Measurements from ENCODE around the gene BCL2L13.
"Not testable (repeated sequence)": the region's sequence is repeated elsewhere in the genome, so short reads cannot be mapped to it uniquely, and the experiment has no call there.

BCL2L13 gene

DNA sequence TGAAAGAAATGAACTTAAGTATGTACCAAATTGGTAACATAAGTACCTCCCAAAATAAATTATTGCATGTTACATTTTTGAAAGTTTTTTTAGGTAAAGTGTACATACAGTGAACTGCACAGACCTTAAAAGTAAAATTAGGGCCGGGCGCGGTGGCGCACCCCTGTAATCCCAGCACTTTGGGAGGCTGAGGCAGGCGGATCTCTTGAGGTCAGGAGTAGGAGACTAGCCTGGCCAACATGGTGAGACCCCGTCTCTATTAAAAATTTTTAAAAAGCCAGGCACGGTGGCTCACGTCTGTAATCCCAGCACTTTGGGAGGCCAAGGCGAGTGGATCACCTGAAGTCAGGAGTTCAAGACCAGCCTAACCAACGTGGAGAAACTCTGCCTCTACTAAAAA, 1.7 kb upstream of the BCL2L13 start:
- not testable (repeated sequence) for DNase-seq (ENCODE audit: low read depth in 2 of 2)

DNA sequence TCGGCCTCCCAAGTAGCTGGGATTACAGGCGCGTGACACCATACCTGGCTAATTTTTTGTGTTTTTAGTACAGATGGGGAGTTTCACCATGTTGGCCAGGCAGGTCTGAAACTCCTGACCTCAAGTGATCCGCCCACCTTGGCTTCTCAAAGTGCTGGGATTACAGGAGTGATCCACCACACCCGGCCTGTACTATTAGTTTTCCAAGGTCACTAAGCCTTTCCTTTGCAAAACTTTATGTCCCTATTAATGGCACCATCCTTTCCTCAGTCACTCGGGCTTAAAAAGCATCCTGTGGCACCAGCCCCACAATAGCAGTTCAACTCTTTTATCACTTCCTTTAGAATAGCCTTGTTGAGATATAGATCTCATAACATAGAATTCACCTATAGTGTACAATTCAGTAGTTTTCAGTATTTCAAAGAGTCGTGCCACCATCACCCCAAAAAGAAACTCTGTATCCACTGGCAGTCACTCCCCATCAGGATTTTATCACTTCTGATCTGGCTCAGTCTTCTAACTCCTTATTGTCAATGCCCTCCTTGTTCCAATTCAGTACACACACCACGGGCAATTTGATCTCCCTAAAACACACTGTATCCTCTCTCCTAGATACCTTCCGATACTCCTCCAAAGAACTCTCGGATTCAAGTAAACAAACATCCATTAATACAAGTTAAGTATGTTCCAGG, 921 bp upstream of the BCL2L13 start:
- no peak for DNase-seq (ENCODE audit: low read depth in 2 of 2)

DNA sequence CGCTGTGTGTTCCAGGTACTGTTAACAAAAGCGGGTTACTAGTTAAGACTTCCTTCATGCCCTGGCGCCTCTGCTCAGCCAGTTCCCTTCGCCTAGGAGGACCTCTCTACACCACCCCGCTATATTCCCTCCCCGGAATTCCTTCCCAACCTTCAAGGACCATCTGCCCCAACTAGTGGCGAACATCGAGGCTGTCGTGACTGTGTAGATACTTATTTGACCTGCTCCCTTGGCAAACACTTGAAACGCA, 450 bp upstream of the BCL2L13 start:
- no peak for DNase-seq (ENCODE audit: low read depth in 2 of 2)

DNA sequence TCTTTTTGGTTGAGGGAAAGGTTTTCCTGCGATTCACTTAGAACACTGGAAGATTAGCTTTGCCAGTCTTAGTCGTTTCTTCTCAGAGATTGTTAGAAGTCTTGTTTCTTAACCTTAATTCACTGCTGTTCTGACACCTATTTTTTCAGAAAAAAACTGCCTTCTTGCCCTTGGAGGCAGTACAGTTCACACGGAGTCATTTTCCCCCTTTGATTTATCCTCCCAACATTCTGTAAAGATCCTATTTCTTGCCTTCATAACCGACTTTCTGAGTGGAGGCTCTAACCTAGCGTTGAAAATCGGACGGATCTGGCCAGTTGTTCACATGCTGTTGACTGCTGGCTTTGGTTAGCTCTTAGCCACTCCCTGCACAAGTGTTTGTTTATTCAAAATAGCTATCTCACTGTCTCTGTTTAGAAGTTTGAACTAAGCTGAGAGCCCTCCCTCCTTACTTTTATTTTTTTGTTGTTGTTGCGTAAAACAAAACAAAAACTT, 737 bp downstream of the BCL2L13 start:
- no peak for DNase-seq (ENCODE audit: low read depth in 2 of 2)

DNA sequence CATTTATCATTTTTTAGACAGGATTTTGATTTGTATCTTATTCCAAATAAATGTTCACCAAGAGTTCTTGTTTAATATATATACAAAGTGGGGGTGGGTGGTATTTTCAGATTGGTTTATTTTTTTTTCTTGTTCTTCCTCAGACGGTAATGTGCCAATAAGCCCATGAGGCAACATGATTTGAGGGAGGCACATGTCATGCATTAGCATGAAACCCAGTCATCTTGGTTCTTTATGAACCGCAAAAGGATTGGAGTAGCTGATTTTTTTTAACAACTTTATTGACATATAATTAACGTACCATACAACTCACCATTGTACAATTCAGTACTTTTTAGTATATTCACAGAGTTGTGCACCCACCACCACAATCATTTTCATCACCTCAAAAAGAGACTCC, 2.7 kb downstream of the BCL2L13 start:
- DNase-seq (ENCODE audit: low read depth in 2 of 2): no peak

DNA sequence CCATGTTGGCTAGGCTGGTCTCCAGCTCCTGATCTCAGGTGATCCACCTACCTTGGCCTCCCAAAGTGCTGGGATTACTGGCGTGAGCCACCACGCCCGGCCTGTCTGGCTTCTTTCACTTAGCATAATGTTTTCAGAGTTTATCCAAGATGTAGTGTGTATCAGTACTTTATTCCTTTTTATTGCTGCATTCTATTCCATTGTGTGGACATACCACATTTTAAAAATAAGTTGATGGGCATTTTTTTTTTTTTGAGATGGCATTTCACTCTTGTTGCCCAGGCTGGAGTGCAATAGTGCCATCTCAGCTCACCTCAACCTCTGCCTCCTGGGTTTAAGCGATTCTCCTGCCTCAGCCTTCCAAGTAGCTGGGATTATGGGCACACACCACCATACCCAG, 3.8 kb downstream of the BCL2L13 start:
- not testable (repeated sequence) for DNase-seq (ENCODE audit: low read depth in 2 of 2)

DNA sequence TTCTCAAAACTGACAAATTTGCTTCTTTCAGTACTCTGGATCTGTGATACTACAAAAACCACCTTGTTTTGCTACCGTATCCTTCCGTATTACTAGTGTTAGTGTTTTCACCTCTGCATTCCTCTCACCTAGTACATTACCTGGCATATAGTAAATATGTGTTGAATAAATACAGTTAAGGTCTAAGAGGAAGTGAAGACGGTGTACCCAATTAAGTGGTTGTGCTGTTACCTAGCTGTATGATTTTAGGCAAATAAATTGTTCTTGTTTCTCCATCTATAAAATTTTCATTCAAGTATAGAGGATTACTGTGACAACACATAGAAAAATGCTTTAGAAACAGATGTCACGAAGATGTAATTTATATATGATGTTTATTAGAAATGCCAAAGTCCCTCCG, 8.9 kb downstream of the BCL2L13 start:
- DNase-seq (ENCODE audit: low read depth in 2 of 2): no peak

DNA sequence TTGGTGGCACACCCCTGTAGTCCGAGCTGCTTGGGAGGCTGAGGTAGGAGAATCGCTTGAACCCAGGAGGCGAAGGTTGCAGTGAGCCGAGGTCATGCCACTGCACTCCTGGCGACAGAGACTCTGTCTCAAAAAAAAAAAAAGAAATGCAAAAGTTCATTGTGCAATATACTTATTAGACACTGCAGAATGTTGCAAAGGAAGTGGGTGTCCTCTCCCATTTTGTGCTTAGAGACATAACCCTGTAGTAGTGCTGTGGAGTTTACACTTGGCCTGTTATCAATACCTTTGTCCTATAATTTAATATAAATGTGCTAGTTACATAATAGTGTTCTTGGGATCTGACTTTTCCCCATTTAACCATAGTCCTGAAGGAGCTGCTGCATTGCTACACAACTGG, 9.4 kb downstream of the BCL2L13 start:
- DNase-seq (ENCODE audit: low read depth in 2 of 2): no peak

DNA sequence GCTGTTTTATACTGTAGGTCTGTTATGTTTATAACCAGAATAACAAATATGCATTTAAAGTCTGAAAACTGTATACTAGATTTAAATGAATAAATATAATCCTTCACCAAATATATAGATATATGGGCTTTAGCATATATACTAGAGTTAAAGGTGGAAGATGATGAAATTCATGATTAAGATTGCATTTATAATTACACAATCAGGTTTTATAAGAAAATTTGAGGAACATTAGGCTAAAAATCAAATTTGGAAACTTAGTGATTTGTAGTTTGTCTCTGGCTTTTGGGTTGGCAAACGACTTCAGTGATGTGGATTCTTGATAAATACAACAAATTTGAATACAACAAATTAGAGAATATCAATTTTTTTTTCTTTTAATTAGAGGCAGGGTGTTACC, 10.0 kb downstream of the BCL2L13 start:
- no peak for DNase-seq (ENCODE audit: low read depth in 2 of 2)

DNA sequence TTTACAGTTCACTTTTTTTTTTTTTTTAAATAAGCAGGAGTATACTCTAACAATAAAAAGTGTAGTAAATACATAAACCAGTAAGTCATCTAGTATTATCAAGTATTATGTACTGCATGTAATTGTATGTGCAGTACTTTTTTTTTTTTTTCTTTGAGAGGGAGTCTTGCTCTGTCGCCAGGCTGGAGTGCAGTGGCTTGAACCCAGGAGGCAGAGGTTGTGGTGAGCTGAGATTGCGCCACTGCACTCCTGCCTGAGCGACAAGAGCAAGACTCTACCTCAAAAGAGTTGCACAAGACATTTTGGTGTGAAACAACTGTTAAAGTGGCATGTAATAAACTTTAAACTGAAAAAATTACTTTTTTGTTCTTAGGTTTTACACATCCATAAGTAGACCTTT, 16.7 kb downstream of the BCL2L13 start:
- no peak for DNase-seq (ENCODE audit: low read depth in 2 of 2)

DNA sequence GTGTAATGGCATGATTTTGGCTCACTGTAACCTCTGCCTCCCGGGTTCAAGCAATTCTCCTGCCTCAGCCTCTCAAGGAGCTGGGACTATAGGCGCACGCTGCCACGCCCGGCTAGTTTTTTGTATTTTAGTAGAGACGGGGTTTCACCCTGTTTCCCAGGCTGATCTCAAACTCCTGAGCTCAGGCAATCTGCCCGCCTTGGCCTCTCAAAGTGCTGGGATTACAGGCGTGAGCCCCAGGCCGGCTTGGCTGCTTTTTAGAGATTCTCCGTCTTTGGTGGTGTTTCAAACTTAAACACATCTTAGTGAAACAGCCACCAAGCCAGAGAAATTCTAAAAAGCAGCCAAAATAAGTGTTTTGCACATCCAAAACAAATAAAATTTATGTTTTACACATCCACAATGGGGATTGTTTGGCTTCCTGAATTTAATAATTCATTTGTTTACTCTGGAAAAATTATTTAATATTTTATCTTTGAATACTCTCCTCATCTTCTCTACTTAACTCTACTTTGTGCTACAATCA, 18.4 kb downstream of the BCL2L13 start:
- DNase-seq (ENCODE audit: low read depth in 2 of 2): no peak

DNA sequence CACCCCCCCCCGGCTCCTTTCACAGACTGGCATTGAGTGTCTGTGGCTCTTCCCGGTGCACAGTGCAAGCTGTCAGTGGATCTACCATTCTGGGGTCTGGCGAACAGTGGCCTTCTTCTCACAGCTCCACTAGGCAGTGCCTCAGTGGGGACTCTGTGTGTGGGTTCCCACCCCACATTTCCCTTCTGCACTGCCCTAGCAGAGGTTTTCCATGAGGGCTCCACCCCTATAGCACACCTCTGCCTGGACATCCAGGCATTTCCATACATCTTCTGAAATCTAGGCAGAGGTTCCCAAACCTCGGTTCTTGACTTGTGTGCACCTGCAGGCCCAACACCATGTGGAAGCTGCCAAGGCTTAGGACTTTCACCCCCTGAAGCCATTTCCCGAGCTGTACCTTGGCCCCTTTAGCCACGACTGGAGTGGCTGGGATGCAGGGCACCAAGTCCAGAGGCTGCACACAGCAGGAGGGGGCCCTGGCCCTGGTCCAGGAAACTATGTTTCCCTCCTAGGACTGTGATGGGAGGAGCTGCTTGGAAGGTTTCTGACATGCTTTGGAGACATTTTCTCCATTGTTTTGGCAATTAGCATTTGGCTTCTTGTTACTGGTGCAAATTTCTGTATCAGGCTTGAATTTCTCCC, 26.0 kb downstream of the BCL2L13 start:
- no peak for DNase-seq (ENCODE audit: low read depth in 2 of 2)

DNA sequence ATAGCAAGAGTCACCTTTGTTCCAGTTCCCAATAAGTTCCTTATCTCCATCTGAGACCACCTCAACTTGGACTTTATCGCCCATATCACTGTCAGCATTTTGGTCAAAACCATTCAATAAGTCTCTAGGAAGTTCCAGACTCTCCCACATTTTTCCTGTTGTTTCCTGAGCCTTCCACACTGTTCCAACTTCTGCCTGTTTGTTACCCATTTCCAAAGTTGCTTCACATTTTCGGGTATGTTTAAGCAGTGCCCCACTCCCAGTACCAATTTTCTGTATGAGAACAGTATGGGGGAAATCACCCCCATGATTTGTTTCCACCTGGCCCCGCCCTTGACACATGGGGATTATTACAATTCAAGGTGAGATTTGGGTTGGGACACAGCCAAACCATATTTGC, 26.7 kb downstream of the BCL2L13 start:
- DNase-seq (ENCODE audit: low read depth in 2 of 2): no peak

DNA sequence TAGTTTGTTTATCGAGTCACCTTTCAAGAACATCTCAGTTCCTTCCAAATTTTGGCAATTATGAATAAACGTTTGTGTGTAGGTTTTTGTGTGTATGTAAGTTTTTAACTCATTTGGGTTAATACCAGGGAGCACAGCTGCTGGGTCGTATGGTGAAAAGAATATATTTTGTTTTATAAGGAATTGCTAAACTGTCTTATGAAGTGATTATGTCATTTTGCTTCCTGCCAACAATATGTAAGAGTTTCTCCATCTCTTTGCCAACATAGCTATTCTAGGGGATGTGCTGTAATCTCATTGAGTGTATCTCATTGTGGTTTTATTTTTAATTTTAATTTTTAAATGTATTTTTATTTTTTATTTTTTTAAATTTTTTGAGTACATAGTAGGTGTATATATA, 27.3 kb downstream of the BCL2L13 start:
- DNase-seq (ENCODE audit: low read depth in 2 of 2): no peak

DNA sequence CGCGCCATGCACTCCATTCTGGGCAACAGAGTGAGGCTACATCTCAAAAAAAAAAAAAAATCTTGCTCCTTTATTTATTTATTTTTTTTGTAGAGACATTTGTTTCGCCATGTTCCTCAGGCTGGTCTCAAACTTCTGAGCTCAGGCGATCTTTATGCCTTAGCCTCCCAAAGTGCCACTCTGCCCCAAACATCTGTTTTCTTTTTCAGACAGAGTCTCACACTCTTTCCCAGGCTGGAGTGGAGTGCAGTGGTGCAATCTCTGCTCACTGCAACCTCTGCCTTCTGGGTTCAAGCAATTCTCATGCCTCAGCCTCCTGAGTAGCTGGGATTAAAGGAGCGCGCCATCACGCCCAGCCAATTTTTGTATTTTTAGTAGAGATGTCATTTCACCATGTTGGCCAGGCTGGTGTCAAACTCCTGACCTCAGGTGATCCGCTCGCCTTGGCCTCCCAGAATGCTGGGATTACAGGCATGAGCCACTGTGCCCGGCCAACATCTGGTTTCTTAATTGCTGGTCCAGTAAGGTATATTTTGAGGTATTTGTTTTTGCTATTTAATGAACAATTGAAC, 33.0 kb downstream of the BCL2L13 start:
- not testable (repeated sequence) for DNase-seq (ENCODE audit: low read depth in 2 of 2)

DNA sequence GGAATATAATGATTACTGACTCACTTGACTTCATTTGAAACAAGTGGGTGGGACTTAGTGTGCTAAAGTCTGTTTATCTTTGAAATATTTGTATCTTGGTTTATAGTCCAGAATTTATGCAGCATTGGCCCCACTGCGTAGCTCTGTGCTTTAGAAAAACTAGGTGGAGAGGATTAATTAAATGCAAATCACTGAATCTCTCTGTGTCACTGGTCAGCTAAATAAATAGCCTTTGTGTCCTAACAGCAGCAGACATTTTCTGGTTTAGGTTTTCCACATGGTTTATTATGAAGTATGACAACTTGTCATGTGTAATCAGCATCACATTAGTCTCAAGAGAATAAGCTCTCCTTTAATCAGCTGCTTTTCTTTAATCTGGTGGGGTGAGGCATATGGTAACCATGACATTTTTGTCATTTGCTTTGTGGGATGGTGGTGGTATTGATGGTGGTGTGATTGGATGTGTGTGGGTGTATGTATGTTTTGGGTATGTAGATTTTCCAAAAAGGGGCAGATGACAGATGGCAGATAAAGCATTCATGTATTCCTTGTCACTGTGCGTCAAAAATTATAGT, 33.9 kb downstream of the BCL2L13 start:
- DNase-seq (ENCODE audit: low read depth in 2 of 2): no peak

DNA sequence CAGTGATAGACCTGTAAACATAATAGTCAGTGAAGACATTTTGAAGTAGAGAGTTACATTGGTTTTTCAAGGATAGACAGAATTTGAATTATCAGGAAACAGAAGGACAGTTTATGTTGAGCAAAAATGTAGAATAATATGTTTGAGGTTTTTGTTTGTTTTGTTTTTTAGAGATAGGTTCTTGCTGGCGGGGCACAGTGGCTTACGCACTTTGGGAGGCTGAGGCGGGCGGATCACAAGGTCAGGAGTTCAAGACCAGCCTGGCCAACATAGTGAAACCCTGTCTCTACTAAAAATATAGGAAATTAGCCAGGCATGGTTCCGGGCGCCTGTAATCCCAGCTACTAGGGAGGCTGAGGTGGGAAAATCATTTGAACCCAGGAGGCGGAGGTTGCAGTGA, 35.6 kb downstream of the BCL2L13 start:
- no peak for DNase-seq (ENCODE audit: low read depth in 2 of 2)

DNA sequence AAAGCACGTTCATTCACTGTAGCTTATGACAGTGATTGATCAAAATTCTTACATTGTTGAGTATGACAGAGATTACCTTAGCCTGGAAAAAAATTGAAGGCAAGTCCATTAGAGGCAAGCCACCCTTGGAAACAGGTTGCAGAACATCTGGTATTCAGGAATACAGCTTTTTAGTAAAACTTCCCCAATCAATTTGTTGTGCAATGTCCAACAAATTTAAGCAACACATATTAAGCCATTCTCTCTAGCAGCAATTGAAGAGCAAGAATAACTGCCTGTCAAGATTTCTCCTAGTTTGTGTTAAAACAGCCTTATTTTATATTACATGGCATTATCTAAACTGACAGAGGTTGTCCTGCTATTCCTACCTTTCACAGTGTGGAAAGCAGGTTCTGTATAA, 37.0 kb downstream of the BCL2L13 start:
- DNase-seq (ENCODE audit: low read depth in 2 of 2): no peak

DNA sequence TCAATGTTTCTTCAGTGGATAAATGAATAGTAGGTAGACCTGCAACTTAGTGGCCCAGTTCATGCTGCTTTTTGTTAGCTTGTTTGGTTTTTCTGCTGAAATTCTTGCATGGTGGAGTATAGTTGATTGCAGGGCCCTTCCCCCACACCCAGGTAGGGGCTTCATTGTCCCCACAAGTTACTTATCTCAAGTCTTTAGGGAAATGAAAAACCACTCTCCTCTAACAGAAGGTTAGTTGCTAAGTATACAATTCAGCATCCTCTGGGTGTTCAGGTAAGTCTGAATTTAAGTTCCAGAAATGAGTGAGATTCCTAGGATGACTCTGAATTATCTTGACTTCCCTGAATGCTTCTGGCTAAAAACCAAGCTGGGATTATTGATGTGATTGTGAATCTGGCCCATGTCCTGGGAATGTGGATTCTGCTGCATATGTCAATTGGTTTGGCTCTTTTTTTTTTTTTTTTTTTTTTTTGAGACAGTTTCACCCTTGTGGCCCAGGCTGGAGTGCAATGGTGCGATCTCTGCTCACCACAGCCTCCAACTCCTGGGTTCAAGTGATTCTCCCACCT, 40.3 kb downstream of the BCL2L13 start:
- DNase-seq (ENCODE audit: low read depth in 2 of 2): no peak

DNA sequence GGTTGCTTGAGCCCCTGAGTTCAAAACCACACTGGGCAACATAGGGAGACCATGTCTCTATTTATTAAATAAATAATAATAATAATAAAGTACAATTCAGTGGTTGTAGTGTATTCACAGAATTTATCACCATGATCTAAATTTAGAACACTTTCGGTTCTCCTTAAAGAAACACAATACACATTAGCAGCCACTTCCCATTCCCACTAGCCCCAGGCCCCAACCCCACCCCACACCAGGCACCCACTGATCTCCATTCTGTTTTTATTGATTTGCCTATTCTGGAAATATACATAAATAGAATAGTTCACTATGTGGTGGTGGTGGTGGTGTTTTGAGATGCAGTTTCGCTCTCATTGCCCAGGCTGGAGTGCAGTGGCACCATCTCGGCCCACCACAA, 45.7 kb downstream of the BCL2L13 start:
- no peak for DNase-seq (ENCODE audit: low read depth in 2 of 2)

DNA sequence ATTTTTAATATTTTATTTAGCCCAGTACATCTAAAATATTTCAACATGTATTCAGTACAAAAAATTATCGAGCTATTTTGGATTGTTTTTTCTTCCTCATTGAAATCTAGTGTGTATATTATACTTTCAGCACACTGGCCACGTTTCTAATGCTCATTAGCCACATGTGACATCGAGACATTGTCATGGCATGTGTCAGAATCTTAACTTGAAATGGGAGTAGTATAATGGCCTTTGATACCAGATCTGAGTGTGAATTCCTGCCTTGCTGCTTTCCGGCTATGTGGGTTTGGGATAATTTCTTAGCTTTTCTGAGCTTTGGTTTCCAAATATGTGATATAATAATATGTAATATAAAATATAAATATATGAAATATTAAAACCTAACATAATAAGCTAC, 54.3 kb downstream of the BCL2L13 start:
- no peak for DNase-seq (ENCODE audit: low read depth in 2 of 2)

DNA sequence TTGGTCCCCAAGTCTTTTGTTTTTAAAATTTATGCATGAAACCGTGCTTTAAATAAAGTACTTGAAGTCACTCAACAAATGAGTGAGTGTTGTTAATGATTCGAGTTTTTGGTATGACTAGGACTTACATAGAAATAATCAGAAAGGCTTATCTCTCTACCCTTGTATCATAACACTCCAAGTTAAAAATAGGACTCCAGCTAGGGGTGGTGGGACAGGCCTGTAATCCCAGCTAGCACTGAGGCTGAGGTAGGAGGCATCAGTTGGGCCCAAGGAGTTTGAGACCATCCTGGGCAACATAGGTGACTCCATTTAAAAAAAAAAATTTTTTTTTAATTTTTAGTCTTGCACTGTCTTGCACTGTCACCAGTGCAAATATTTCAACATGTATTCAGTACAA, 55.6 kb downstream of the BCL2L13 start:
- no peak for DNase-seq (ENCODE audit: low read depth in 2 of 2)

DNA sequence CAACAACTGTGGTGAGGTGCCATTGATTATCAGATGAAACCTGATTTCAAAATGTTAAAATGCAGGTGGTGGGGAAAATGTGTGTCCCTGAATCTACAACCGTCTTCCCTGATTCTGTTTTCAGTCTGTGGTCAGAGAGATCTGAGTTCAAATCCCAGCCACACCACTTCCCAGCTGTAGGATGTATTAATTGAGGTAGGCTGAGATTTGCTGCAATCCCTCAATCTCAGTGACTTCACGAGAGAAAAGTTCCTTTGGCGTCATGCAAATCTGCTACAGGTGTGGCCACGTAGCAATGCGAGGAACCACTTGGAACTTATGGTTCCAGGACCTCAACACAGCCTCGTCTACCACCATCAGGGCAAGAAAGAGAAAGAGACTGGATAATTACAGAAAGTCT, 56.2 kb downstream of the BCL2L13 start:
- DNase-seq (ENCODE audit: low read depth in 2 of 2): no peak

All from stimulated activated CD4-positive, alpha-beta T cell treated with anti-CD3 and anti-CD28 coated beads, Interleukin-15, amount 100 ng/mL, for 48 hours (primary cell).